GM12891 (cell line): Measurements from ENCODE around the gene HERC2.

Source experiments
- POLR2A ChIP-seq: IDR thresholded peaks from 2 replicates; pipeline ENCODE4 v1.6.1; 2011; ENCODE audit warnings: low read depth, low read length, control low read depth
- POLR2AphosphoS5 ChIP-seq: IDR thresholded peaks from 2 replicates; pipeline ENCODE4 v1.6.1; 2011; ENCODE audit warnings: low read depth, low read length, control low read depth
- POU2F2 ChIP-seq: IDR thresholded peaks from 2 replicates; pipeline ENCODE4 v1.6.1; 2011; ENCODE audit warnings: low read depth, mild to moderate bottlenecking, control low read depth, low read length, moderate library complexity
- TAF1 ChIP-seq: IDR thresholded peaks from 2 replicates; pipeline ENCODE4 v1.6.1; 2011; ENCODE audit warnings: low read depth, low read length, control low read depth

- no peak for TF ChIP-seq POLR2AphosphoS5
- TF ChIP-seq POLR2A: no peak
- TF ChIP-seq TAF1: no peak
- TF ChIP-seq POU2F2: no peak
Observed at GRCh38 chr15:28289694-28290463, 32.1 kb downstream of the HERC2 start.
